HepG2 (cell line): Measurements from ENCODE around the gene RPP25L. TPM values are rescaled to one million over a fixed set of nuclear protein-coding genes. Genes with fewer than 3 reads are reported as not detected.

Experiments
- E2F5 ChIP-seq: sonication (generic); formaldehyde crosslinking; conservative IDR thresholded peaks from 2 replicates; pipeline ENCODE4 v1.4.0; 2020; ENCODE audit warnings: missing genetic modification reagents
- ELF1 ChIP-seq: sonication (generic); formaldehyde crosslinking; IDR thresholded peaks from 2 replicates; pipeline ENCODE4 v1.4.0; 2020; ENCODE audit warnings: missing genetic modification reagents
- IKZF5 ChIP-seq: IDR thresholded peaks from 2 replicates; pipeline ENCODE4 v1.6.1; 2018; ENCODE audit warnings: missing genetic modification reagents, mild to moderate bottlenecking, missing compliant biosample characterization
- JUNB ChIP-seq: sonication (generic); formaldehyde crosslinking; IDR thresholded peaks from 2 replicates; pipeline ENCODE4 v1.8.0; 2022; ENCODE audit warnings: missing genetic modification reagents, mild to moderate bottlenecking, borderline replicate concordance
- KLF6 ChIP-seq: IDR thresholded peaks from 2 replicates; pipeline ENCODE4 v1.8.0; 2016; ENCODE audit warnings: missing biosample characterization, missing genetic modification reagents
- NFYC ChIP-seq: IDR thresholded peaks from 2 replicates; pipeline ENCODE4 v1.6.1; 2016; ENCODE audit warnings: missing genetic modification reagents, missing compliant biosample characterization
- NONO ChIP-seq, 2 experiments: fragments of 450-650 bp in 1 of 2; sonication (generic) in 1 of 2; formaldehyde crosslinking in 1 of 2; IDR thresholded peaks in 1 of 2; conservative IDR thresholded peaks in 1 of 2; 2 replicates each; pipeline versions ENCODE4 v1.6.1 to v1.8.0; 2017 to 2022; ENCODE audit warnings: mild to moderate bottlenecking in 1 of 2, missing genetic modification reagents in 1 of 2, moderate library complexity in 1 of 2
- PBX2 ChIP-seq: IDR thresholded peaks from 2 replicates; pipeline ENCODE4 v1.6.1; 2016; ENCODE audit warnings: control low read depth
- TEAD3 ChIP-seq: optimal IDR thresholded peaks from 2 replicates; pipeline ENCODE3; 2016; ENCODE audit warnings: borderline replicate concordance
- ZBTB14 ChIP-seq: sonication (generic); formaldehyde crosslinking; IDR thresholded peaks from 2 replicates; pipeline ENCODE4 v1.4.0; 2020; ENCODE audit warnings: missing genetic modification reagents
- ZNF282 ChIP-seq: fragments of 450-650 bp; IDR thresholded peaks from 2 replicates; pipeline ENCODE4 v1.6.1; 2018; ENCODE audit not compliant: partially characterized antibody
- ZNF589 ChIP-seq: sonication (generic); formaldehyde crosslinking; conservative IDR thresholded peaks from 2 replicates; pipeline ENCODE4 v1.8.0; 2022; ENCODE audit warnings: mild to moderate bottlenecking, moderate library complexity, missing genetic modification reagents
- ZNF672 ChIP-seq: sonication (generic); formaldehyde crosslinking; IDR thresholded peaks from 2 replicates; pipeline ENCODE4 v1.8.1; 2022; ENCODE audit warnings: missing genetic modification reagents
- ZUFSP ChIP-seq: sonication (generic); formaldehyde crosslinking; IDR thresholded peaks from 2 replicates; pipeline ENCODE4 v1.9.0; 2021; ENCODE audit warnings: missing genetic modification reagents, mild to moderate bottlenecking, borderline replicate concordance
- polyA plus RNA-seq, 8 experiments: library from polyadenylated mRNA; depleted of rRNA in 3 of 8; stranded (reverse) in 7 of 8; unstranded in 1 of 8; fragments of >200 nt; fragmentation: Illumina TruSeq in 4 of 8; extraction: Trizol in 4 of 8; gene quantifications; 2 replicates each; pipeline versions ENCODE4 v1.2.1 to v1.2.3, GENCODE V29; 2011 to 2016; ENCODE audit warnings: low read depth in 4 of 8, missing spikeins in 1 of 8, mixed read lengths in 1 of 8; ENCODE audit not compliant: insufficient read depth in 1 of 8
- total RNA-seq, 5 experiments: library from RNA; depleted of rRNA; stranded (reverse); fragments of >200 nt; fragmentation: Illumina TruSeq; extraction: Trizol; gene quantifications; 2 replicates each; pipeline ENCODE4 v1.2.3, GENCODE V29; 2016; ENCODE audit warnings: low read depth in 1 of 5
- TF ChIP-seq, protein P1 (sequence below): sonication (generic); formaldehyde crosslinking; IDR thresholded peaks from 2 replicates; pipeline ENCODE4 v1.4.0; 2020; ENCODE audit warnings: mild to moderate bottlenecking, missing genetic modification reagents
- TF ChIP-seq, protein P2 (sequence below): sonication (generic); formaldehyde crosslinking; IDR thresholded peaks from 2 replicates; pipeline ENCODE4 v1.4.0; 2020; ENCODE audit warnings: missing genetic modification reagents, borderline replicate concordance

RPP25L gene
- total and polyA plus RNA-seq, 2 of the 13 experiments (the other 11 are each of a cell fraction or from before 2014, with no cell fraction given) = 24.5 to 27.3 TPM

DNA sequence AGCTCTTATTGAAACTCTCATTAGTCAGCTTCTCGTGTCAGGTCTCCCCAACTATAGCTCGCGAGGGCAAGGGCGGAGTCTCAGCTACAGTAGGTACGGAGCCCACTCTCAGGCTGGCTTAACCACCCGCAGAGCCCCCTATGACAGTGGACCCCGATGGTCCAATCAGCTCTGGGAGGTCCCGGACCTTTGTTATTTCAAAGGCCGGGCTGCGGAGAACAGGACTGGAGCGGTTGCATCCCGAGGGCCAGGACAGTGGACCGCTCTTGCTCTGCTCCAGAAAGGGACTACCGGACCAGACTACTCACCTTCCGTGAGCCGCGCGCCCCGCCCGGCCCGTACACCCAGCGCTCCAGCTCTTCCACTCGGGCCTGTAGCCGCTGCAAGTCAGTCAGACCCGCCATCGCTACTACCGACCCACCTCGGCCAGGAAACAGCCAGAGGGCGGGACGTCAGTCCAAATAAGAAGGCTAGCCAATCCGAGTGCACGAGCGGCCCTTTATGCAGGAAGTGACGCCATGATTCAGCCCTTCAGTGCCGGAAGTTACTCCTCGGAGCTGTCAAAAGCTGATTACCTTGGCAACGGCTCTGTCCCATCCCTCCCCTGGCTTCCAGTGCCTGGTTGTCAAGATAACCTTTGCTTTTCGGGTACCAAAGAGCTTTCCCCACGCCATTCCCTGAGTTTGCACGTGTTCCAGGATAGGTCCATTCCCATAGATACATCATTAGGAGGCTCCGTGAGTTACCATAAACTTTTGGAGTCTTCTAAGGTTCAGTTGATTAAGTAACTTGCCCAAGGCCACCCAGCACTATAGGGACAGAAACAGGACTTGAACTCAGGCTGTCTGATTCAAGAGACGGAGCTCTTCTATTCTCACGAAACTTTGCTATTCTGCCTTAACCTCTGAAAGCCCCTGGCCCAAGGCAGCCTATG, 8.4 kb upstream of the RPP25L start, which contains the start of gene DCTN3 (continued):
- TF ChIP-seq TEAD3 (no peak), ZNF672 (CRISPR knock-in tag) (no peak), JUNB (CRISPR knock-in tag) (no peak), ELF1 (CRISPR knock-in tag) (peak; percentile 79), ZBTB14 (CRISPR knock-in tag) (no peak), PBX2 (CRISPR knock-in tag) (peak; percentile 54; the same call in 1 of the 2 replicates), NFYC (CRISPR knock-in tag) (peak; percentile 88), IKZF5 (0 out of 2 replicates have a peak, but pooled peaks have one; percentile 52), ZUFSP (CRISPR knock-in tag) (no peak), ZNF589 (CRISPR knock-in tag) (no peak), E2F5 (CRISPR knock-in tag) (no peak), NONO (IDR thresholded peaks at IDR 0.05) (no peak), NONO (CRISPR knock-in tag; conservative IDR thresholded peaks at IDR 0.05) (no peak), KLF6 (CRISPR knock-in tag) (no peak), ZNF282 (no peak)
- TF ChIP-seq, protein P1, sequence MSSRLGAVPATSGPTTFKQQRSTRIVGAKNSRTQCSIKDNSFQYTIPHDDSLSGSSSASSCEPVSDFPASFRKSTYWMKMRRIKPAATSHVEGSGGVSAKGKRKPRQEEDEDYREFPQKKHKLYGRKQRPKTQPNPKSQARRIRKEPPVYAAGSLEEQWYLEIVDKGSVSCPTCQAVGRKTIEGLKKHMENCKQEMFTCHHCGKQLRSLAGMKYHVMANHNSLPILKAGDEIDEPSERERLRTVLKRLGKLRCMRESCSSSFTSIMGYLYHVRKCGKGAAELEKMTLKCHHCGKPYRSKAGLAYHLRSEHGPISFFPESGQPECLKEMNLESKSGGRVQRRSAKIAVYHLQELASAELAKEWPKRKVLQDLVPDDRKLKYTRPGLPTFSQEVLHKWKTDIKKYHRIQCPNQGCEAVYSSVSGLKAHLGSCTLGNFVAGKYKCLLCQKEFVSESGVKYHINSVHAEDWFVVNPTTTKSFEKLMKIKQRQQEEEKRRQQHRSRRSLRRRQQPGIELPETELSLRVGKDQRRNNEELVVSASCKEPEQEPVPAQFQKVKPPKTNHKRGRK (CRISPR knock-in tag) = no peak
- TF ChIP-seq, protein P2, sequence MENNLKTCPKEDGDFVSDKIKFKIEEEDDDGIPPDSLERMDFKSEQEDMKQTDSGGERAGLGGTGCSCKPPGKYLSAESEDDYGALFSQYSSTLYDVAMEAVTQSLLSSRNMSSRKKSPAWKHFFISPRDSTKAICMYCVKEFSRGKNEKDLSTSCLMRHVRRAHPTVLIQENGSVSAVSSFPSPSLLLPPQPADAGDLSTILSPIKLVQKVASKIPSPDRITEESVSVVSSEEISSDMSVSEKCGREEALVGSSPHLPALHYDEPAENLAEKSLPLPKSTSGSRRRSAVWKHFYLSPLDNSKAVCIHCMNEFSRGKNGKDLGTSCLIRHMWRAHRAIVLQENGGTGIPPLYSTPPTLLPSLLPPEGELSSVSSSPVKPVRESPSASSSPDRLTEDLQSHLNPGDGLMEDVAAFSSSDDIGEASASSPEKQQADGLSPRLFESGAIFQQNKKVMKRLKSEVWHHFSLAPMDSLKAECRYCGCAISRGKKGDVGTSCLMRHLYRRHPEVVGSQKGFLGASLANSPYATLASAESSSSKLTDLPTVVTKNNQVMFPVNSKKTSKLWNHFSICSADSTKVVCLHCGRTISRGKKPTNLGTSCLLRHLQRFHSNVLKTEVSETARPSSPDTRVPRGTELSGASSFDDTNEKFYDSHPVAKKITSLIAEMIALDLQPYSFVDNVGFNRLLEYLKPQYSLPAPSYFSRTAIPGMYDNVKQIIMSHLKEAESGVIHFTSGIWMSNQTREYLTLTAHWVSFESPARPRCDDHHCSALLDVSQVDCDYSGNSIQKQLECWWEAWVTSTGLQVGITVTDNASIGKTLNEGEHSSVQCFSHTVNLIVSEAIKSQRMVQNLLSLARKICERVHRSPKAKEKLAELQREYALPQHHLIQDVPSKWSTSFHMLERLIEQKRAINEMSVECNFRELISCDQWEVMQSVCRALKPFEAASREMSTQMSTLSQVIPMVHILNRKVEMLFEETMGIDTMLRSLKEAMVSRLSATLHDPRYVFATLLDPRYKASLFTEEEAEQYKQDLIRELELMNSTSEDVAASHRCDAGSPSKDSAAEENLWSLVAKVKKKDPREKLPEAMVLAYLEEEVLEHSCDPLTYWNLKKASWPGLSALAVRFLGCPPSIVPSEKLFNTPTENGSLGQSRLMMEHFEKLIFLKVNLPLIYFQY (CRISPR knock-in tag) = no peak
